ENCODE data around the gene ETV3.

- no peak for TF ChIP-seq CTCF (IDR thresholded peaks at IDR 0.05; ENCODE audit: insufficient read depth, low read length, poor library complexity, severe bottlenecking)
- no peak for TF ChIP-seq EZH2phosphoT487 (conservative IDR thresholded peaks at IDR 0.05; ENCODE audit: low read length)
Measured at GRCh38 chr1:157146244-157146643, 8.0 kb upstream of the ETV3 start.
